Tibial artery (tissue), 4 donors: ENCODE data around the gene TNFRSF19.

Experiments
- DNase-seq, 2 donors: peaks; one replicate each; pipeline ENCODE4 v3.0.0-alpha.2; 2019
- H3K27ac ChIP-seq, 2 donors: fragments of 200-600 bp; sonication (generic) in 1 of 2; 1 replicate in 1 of 2; 2 replicates in 1 of 2; pipeline ENCODE4 v1.5.1; 2018 to 2019; ENCODE audit warnings: mild to moderate bottlenecking in 1 of 2
- H3K27me3 ChIP-seq, 2 donors: fragments of 200-600 bp; sonication (generic) in 1 of 2; one replicate each; pipeline versions ENCODE4 v1.5.1 to v1.6.0; 2016 to 2019
- H3K36me3 ChIP-seq, 3 donors: fragments of 200-600 bp; sonication (generic) in 2 of 3; one replicate each; pipeline ENCODE4 v1.5.1; 2016 to 2019; ENCODE audit warnings: mild to moderate bottlenecking in 2 of 3
- H3K4me1 ChIP-seq, 4 donors: fragments of 200-600 bp; sonication (generic) in 2 of 4; 1 replicate in 3 of 4; 2 replicates in 1 of 4; pipeline ENCODE4 v1.5.1; 2016 to 2019
- H3K4me3 ChIP-seq, 2 donors: fragments of 200-600 bp; sonication (generic) in 1 of 2; 1 replicate in 1 of 2; 2 replicates in 1 of 2; pipeline ENCODE4 v1.5.1; 2018 to 2019; ENCODE audit warnings: mild to moderate bottlenecking in 2 of 2
- H3K9me3 ChIP-seq, 3 donors: fragments of 200-600 bp; sonication (generic) in 1 of 3; one replicate each; pipeline ENCODE4 v1.5.1; 2016 to 2019
- intact Hi-C: fragments of 100-400 bp; cut with DNase I; formaldehyde crosslinking; loops from one replicate; pipeline ENCODE4 v1.15.0; 2023; ENCODE audit warnings: low total_unique reads
- TF ChIP-seq, protein P1 (sequence below), 2 experiments: fragments of 200-600 bp in 1 of 2; fragments of 450-650 bp in 1 of 2; IDR thresholded peaks; one replicate each; pipeline ENCODE4 v1.5.1; 2017 to 2019; ENCODE audit warnings: antibody characterized with exemption in 2 of 2, mild to moderate bottlenecking in 1 of 2, moderate library complexity in 1 of 2

Gene TNFRSF19

GRCh38 chr13:23612731-23613130 is 42.5 kb downstream of the TNFRSF19 start:
- intact Hi-C loops = no loop called here
- Histone ChIP-seq H3K27ac (no peak overlapping the region), H3K9me3 (no peaks in the 10 kb centered on the region), H3K4me3 (no peak overlapping the region), H3K36me3 (no peaks in the 10 kb centered on the region), H3K4me1 (peaks cover 0 to 34% (median 15%) of the 10 kb centered on the region in 4 donors), H3K27me3 (no peaks in the 10 kb centered on the region)
- DNase-seq = no peak
- TF ChIP-seq, protein P1, sequence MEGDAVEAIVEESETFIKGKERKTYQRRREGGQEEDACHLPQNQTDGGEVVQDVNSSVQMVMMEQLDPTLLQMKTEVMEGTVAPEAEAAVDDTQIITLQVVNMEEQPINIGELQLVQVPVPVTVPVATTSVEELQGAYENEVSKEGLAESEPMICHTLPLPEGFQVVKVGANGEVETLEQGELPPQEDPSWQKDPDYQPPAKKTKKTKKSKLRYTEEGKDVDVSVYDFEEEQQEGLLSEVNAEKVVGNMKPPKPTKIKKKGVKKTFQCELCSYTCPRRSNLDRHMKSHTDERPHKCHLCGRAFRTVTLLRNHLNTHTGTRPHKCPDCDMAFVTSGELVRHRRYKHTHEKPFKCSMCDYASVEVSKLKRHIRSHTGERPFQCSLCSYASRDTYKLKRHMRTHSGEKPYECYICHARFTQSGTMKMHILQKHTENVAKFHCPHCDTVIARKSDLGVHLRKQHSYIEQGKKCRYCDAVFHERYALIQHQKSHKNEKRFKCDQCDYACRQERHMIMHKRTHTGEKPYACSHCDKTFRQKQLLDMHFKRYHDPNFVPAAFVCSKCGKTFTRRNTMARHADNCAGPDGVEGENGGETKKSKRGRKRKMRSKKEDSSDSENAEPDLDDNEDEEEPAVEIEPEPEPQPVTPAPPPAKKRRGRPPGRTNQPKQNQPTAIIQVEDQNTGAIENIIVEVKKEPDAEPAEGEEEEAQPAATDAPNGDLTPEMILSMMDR (IDR thresholded peaks at IDR 0.05) = no peak

- TF ChIP-seq, protein P1 (IDR thresholded peaks at IDR 0.05) = no peak
- DNase-seq = no peak
- Histone ChIP-seq H3K9me3 (no peaks in the 10 kb centered on the region), H3K36me3 (no peaks in the 10 kb centered on the region), H3K4me1 (peaks cover 0 to 38% (median 15%) of the 10 kb centered on the region in 4 donors), H3K27ac (no peak overlapping the region), H3K4me3 (no peak overlapping the region), H3K27me3 (no peaks in the 10 kb centered on the region)
- intact Hi-C loops = no loop called here
Observed at GRCh38 chr13:23613596-23613995, 43.4 kb downstream of the TNFRSF19 start.

- no peak overlapping the region for H3K27ac ChIP-seq
- no peaks in the 10 kb centered on the region for H3K9me3 ChIP-seq
- H3K4me3 ChIP-seq = no peak overlapping the region
- TF ChIP-seq, protein P1 (IDR thresholded peaks at IDR 0.05) = no peak
- H3K4me1 ChIP-seq = peaks cover 0 to 20% (median 7%) of the 10 kb centered on the region in 4 donors
- no peaks in the 10 kb centered on the region for H3K36me3 ChIP-seq
- intact Hi-C loops = no loop called here
- DNase-seq = no peak
- no peaks in the 10 kb centered on the region for H3K27me3 ChIP-seq
Observed at GRCh38 chr13:23615395-23616081, 45.3 kb downstream of the TNFRSF19 start.

GRCh38 chr13:23616228-23616627 is 46.0 kb downstream of the TNFRSF19 start:
- H3K27me3 ChIP-seq = no peaks in the 10 kb centered on the region
- no peaks in the 10 kb centered on the region for H3K36me3 ChIP-seq
- no peaks in the 10 kb centered on the region for H3K9me3 ChIP-seq
- peaks cover 0 to 13% (median 1%) of the 10 kb centered on the region in 4 donors for H3K4me1 ChIP-seq
- TF ChIP-seq, protein P1 (IDR thresholded peaks at IDR 0.05) = no peak
- no peak for DNase-seq
- no peak overlapping the region for H3K27ac ChIP-seq
- intact Hi-C loops = no loop called here
- H3K4me3 ChIP-seq = no peak overlapping the region

GRCh38 chr13:23617551-23618024 is 47.4 kb downstream of the TNFRSF19 start:
- Histone ChIP-seq H3K9me3 (no peaks in the 10 kb centered on the region), H3K4me3 (no peak overlapping the region), H3K27me3 (no peaks in the 10 kb centered on the region), H3K36me3 (no peaks in the 10 kb centered on the region), H3K27ac (no peak overlapping the region), H3K4me1 (peaks cover 0 to 10% (median 0%) of the 10 kb centered on the region in 4 donors)
- DNase-seq = no peak
- TF ChIP-seq, protein P1 (IDR thresholded peaks at IDR 0.05) = no peak
- intact Hi-C loops = no loop called here
